KOPT-K1 (cell line): ENCODE results near the gene ROBO1.

ENCODE experiments used
- H3K27ac ChIP-seq: fragments of 200-600 bp; sonication (generic); 2 replicates; pipeline ENCODE4 v1.5.1; 2016; ENCODE audit warnings: antibody characterized with exemption, mild to moderate bottlenecking, low read depth, low read length; ENCODE audit not compliant: poor library complexity, severe bottlenecking
- H3K36me3 ChIP-seq: fragments of 200-600 bp; sonication (generic); 2 replicates; pipeline ENCODE4 v1.5.1; 2017; ENCODE audit warnings: antibody characterized with exemption, mild to moderate bottlenecking, low read length, moderate library complexity; ENCODE audit not compliant: insufficient read depth
- H3K9me3 ChIP-seq: fragments of 200-600 bp; sonication (generic); 2 replicates; pipeline ENCODE4 v1.5.1; 2017; ENCODE audit warnings: antibody characterized with exemption, low read length, mild to moderate bottlenecking; ENCODE audit not compliant: insufficient read depth, poor library complexity, severe bottlenecking

ROBO1 gene

GRCh38 chr3:79016587-79017376, 751.0 kb downstream of the ROBO1 start:
- no peak overlapping the region for H3K27ac ChIP-seq
- no peaks in the 10 kb centered on the region for H3K9me3 ChIP-seq
- H3K36me3 ChIP-seq: no peaks in the 10 kb centered on the region

- no peak overlapping the region for H3K27ac ChIP-seq
- H3K9me3 ChIP-seq: no peaks in the 10 kb centered on the region
- H3K36me3 ChIP-seq: no peaks in the 10 kb centered on the region
These were observed 751.9 kb downstream of the ROBO1 start for GRCh38 chr3:79015854-79016253.

GRCh38 chr3:79012946-79013362, 754.8 kb downstream of the ROBO1 start:
- Histone ChIP-seq H3K27ac (no peak overlapping the region), H3K9me3 (no peaks in the 10 kb centered on the region), H3K36me3 (no peaks in the 10 kb centered on the region)

- Histone ChIP-seq H3K36me3 (no peaks in the 10 kb centered on the region), H3K27ac (no peak overlapping the region), H3K9me3 (no peaks in the 10 kb centered on the region)
These were observed 755.3 kb downstream of the ROBO1 start for GRCh38 chr3:79012530-79012913.

DNA sequence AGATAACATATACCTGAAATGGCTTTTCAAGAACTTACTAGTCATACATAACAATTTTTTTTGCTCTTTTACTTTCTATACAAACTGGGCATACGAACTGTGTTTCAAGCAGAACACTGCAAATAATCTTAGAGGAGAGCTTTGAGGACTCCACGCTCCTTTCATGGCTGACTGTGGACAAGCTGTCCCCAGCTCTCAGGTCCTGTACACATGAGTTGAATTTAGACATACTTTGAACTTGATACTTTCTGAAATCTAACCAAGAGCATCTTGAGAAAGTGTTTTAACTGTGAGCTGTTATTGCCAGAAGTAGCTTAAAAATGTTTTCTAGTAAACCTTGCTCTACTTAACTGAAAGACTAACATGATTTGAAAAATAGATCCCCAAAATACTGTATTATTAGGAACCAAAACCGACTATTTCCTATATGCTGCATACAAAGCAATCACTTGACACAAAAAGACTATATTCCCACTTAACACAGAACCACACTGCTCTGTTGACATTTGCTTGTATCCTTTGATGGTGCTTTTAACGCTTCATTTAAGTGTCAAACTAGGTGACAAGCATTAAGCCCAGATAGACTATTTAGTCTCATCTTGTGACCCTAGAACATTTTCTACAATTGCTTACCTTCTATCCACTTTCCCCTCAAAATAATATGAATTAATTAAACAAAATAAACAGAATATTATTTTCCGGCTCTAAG, 755.8 kb downstream of the ROBO1 start:
- Histone ChIP-seq H3K27ac (no peak overlapping the region), H3K9me3 (no peaks in the 10 kb centered on the region), H3K36me3 (no peaks in the 10 kb centered on the region)

DNA sequence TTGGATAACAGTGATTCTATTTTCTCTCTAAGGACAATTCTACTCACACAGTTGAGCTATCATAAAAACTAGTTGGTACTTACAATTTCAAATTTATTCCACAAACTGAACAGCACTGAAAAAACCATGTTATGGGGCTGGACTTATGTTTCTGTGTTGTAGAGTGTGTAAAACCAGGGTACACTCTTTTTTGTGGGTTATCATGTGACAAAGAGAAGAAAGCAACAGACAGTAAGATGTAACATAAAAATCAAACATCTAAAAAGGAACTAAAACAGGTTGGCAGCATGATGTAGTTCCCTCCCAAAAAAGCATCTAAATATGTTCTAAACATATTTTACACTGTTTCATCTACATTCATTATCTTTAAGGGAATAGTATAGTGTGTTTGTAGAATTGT, 757.9 kb downstream of the ROBO1 start:
- no peak overlapping the region for H3K27ac ChIP-seq
- no peaks in the 10 kb centered on the region for H3K36me3 ChIP-seq
- no peaks in the 10 kb centered on the region for H3K9me3 ChIP-seq

DNA sequence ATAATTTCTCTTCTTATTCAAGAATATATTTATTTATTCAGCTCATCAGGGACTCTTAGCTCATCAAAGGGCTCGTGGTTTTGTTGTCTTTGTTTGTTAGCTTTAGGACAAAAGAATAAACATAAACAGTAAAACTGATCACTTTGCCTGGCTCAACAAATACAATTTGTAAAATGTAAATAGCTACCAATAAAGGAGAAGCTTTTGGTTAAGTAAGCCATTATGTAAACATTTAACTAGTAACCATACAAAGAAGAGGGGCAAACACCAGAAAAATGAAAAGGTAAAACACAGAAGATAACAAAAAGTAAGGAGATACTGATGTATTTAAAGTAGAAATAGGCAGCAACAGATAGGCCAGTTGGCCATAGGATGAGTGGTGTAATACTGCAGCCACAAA, 761.7 kb downstream of the ROBO1 start:
- Histone ChIP-seq H3K36me3 (no peaks in the 10 kb centered on the region), H3K27ac (no peak overlapping the region), H3K9me3 (no peaks in the 10 kb centered on the region)

DNA sequence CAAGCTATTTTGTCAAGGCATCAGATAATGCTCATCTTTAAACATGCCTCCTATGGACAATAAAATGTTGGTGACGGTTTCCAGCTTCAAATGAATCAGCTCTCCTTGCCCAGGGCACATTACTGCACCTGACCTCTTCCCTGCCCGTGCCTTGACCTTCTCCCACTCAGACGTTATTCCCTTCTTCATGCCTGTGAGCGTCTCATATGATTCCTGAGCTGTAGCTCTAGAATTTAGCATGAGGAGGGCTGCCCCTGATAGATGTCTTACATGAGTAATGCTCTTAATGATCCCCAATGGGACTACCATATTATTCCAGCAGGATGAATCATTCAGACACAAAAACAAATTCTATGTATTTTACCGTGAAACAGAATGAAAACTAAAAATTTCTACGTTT, 762.7 kb downstream of the ROBO1 start:
- H3K27ac ChIP-seq: no peak overlapping the region
- no peaks in the 10 kb centered on the region for H3K9me3 ChIP-seq
- no peaks in the 10 kb centered on the region for H3K36me3 ChIP-seq

GRCh38 chr3:79003994-79004393, 763.8 kb downstream of the ROBO1 start:
- H3K27ac ChIP-seq: no peak overlapping the region
- H3K9me3 ChIP-seq: no peaks in the 10 kb centered on the region
- H3K36me3 ChIP-seq: no peaks in the 10 kb centered on the region

DNA sequence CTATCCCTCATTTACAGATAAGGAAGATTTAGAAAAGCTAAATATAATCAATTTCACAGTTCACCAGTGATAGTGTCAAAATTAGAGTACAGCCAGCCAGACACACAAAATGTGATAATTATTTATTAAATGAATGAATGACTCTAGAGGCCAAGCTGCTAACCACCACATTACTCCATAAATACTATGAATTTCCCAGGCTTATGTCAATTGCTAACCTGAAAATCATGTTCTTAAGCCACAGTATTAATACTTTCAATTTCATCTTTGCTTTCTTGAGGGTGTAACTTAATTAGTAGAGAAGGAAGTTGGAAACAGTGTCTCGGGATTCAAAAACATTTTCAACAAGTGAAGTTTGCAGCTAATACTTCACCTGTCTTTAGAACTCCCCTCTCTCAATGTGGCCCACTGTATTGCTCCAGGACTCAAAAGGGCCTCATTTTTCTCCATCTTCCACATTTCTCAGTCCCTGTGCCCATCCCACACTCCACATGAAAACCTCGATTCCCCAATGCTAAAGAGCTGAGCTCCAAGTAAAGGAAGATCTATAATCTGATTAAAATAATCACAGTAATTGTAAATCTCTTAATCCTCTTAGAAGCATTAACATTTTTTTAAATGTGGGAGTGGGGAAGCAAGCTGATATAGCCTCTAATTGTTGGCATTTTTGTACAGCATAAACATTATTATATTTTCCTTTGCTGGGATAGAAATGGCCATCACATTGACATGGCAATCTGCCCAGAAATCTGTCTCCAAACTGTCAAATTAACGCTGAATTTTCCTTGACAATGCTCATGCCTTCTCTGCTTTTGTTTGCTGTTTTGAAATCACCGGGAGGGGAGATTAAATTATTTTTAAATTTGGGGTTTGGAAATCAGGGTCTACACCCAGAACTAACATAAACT, 765.1 kb downstream of the ROBO1 start:
- Histone ChIP-seq H3K27ac (no peak overlapping the region), H3K36me3 (no peaks in the 10 kb centered on the region), H3K9me3 (no peaks in the 10 kb centered on the region)

DNA sequence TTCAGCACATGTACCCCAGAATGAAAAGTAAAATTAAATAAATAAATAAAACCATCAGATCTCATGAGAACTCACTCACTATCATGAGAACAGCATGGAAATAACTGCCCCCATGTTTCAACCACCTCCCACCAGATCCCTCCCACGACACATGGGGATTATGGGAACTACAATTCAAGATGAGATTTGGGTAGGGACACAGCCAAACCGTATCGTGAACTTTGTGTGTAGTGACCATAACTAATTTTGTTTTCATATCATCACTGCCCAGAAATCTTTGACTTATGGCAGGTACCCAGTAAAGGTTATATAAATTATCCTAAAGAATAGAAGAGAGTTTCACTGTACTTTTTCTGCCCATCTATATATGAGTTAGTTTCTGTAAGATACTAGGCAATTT, 766.5 kb downstream of the ROBO1 start:
- H3K9me3 ChIP-seq: no peaks in the 10 kb centered on the region
- no peaks in the 10 kb centered on the region for H3K36me3 ChIP-seq
- no peak overlapping the region for H3K27ac ChIP-seq

GRCh38 chr3:78999139-78999538, 768.7 kb downstream of the ROBO1 start:
- Histone ChIP-seq H3K36me3 (no peaks in the 10 kb centered on the region), H3K9me3 (no peaks in the 10 kb centered on the region), H3K27ac (no peak overlapping the region)

DNA sequence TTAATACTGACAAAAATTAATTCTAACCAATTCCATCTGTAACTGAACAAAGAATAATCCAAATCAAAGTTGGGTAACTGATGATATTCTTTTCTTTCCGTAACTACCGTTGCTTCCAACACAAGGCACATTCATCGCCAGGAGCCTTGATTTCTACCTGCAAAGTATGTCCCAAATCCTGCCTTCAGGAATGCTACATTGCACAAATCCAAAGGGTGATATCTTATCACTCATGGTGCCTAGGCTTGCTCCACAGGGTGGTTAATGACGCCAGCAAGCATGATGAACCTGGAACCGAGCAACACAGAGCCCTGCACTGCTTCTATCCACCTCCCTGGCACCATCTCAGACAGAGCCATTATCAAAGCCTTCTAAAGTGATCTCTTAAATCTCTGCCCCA, 772.7 kb downstream of the ROBO1 start:
- H3K27ac ChIP-seq: no peak overlapping the region
- no peaks in the 10 kb centered on the region for H3K9me3 ChIP-seq
- no peaks in the 10 kb centered on the region for H3K36me3 ChIP-seq

GRCh38 chr3:78994174-78995027, 773.4 kb downstream of the ROBO1 start:
- no peak overlapping the region for H3K27ac ChIP-seq
- H3K9me3 ChIP-seq: no peaks in the 10 kb centered on the region
- no peaks in the 10 kb centered on the region for H3K36me3 ChIP-seq
